ENCODE data around the gene P3R3URF.

P3R3URF gene

DNA sequence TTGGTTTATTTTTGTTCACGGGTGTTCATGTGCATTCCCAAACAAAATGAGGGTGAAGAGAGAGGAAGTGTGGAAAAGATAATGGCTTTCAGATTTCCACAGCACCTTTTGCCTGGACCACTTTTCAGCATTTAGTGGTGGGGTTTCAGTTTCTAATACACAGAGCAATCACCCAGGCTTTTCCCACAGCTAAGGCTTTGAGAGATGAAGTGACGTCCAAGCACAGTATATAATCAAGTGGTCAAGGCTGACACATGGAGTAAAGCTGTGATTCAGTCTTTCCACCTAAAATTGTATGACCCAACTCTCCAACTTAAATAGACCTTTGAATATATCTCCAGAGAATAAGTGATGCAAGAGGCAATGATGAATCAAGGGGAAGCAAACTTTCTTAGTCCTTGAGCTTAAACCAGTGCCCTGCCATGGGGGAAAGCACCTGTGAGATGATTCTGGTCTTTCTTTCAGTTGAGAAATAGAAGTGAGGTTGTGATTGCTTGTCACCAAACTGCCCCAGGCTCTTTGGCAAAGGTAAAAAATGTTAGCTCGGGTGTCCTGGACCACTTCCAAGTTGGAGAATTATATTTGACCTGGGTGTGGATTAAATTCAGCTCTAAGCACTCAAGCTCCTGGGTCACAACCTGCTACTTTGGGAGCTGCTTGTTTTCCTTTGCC is 41.5 kb downstream of the P3R3URF start:
- no peak for DNase-seq
- no peak overlapping the region for H3K4me3 ChIP-seq
- TF ChIP-seq, protein P1, sequence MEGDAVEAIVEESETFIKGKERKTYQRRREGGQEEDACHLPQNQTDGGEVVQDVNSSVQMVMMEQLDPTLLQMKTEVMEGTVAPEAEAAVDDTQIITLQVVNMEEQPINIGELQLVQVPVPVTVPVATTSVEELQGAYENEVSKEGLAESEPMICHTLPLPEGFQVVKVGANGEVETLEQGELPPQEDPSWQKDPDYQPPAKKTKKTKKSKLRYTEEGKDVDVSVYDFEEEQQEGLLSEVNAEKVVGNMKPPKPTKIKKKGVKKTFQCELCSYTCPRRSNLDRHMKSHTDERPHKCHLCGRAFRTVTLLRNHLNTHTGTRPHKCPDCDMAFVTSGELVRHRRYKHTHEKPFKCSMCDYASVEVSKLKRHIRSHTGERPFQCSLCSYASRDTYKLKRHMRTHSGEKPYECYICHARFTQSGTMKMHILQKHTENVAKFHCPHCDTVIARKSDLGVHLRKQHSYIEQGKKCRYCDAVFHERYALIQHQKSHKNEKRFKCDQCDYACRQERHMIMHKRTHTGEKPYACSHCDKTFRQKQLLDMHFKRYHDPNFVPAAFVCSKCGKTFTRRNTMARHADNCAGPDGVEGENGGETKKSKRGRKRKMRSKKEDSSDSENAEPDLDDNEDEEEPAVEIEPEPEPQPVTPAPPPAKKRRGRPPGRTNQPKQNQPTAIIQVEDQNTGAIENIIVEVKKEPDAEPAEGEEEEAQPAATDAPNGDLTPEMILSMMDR (IDR thresholded peaks at IDR 0.05) = no peak

DNA sequence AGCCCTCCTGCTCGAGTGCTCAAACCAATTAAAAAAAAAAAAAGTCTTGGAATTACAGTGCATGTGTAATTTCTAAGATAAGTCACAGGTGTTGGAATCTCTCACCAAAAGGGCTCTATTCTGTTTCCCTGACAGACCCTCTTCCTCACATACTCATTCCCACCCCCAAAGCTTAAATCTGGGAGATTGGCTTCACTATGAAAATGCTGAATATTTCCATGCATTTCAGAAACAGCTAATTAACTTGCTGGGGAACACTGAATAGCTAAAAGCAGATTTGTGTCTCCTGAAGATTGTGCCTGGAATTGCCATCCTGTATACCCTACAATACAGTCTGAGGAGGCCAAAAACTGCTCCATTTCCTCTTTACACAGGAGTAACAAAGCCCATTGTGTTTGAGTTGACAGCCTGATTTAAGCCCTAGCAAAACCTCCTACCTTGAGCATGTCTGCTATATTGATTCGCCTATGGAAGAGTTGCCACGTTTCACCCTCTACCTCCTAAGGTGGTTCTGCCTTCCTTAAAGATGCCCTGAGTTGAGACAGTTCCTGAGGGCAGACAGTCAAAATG is 42.4 kb downstream of the P3R3URF start:
- H3K4me3 ChIP-seq = peak overlapping the region; percentile 68 to 70
- no peaks in the 10 kb centered on the region for H3K36me3 ChIP-seq
- H3K4me1 ChIP-seq = peaks cover 0 to 40% (median 16%) of the 10 kb centered on the region in 4 donors
- H3K27ac ChIP-seq = peak overlapping the region; percentile 91 to 93
- H3K9me3 ChIP-seq = no peaks in the 10 kb centered on the region
- intact Hi-C loops (cut with DNase I; ENCODE audit: low total_unique reads) = loop anchor here (2.0 kb wide), 1 partner anchor 41 kb away; the partner anchor contains the start of gene TSPAN1
- H3K27me3 ChIP-seq = no peaks in the 10 kb centered on the region
- no peak for DNase-seq
- TF ChIP-seq, protein P1 (IDR thresholded peaks at IDR 0.05) = no peak

More for the DNA sequence above, 41.5 kb downstream of the P3R3URF start:
- intact Hi-C loops (cut with DNase I; ENCODE audit: low total_unique reads) = no loop called here
- Histone ChIP-seq H3K4me1 (peaks cover 0 to 40% (median 16%) of the 10 kb centered on the region in 4 donors), H3K27ac (peak overlapping the region; percentile 91 to 93), H3K36me3 (no peaks in the 10 kb centered on the region), H3K27me3 (no peaks in the 10 kb centered on the region), H3K9me3 (no peaks in the 10 kb centered on the region)

DNA sequence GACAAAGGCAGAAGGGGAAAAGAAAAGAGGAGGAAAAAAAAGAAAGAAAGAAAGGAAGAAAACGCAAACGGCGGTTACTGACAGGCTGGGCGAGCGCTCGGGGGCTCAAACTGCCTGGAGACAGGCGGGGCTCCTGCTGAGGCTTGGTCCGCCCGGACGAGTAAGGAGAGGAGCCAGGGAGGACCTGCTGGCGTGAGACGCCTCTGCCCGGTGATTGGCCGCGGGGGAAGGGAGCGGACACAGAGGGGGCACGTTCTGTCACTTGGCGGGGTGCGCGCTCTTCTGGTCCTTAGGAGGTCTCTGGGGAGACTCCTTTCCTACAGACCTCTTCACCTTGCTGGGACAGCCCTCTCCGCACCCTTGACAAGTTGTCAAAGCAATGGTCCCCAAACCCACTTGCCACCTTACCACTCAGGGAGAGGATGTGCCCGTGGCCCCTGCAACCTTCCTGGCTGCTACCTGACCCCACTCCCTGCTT is 43.1 kb downstream of the P3R3URF start:
- TF ChIP-seq, protein P1 (IDR thresholded peaks at IDR 0.05) = no peak
- peaks cover 0 to 40% (median 16%) of the 10 kb centered on the region in 4 donors for H3K4me1 ChIP-seq
- H3K4me3 ChIP-seq = peak overlapping the region; percentile 68 to 70
- H3K27ac ChIP-seq = peak overlapping the region; percentile 91 to 93
- no peaks in the 10 kb centered on the region for H3K9me3 ChIP-seq
- H3K27me3 ChIP-seq = no peaks in the 10 kb centered on the region
- intact Hi-C loops (cut with DNase I; ENCODE audit: low total_unique reads) = loop anchor here (2.0 kb wide), 1 partner anchor 42 kb away; the partner anchor contains the start of gene TSPAN1
- no peaks in the 10 kb centered on the region for H3K36me3 ChIP-seq
- DNase-seq = no peak

DNA sequence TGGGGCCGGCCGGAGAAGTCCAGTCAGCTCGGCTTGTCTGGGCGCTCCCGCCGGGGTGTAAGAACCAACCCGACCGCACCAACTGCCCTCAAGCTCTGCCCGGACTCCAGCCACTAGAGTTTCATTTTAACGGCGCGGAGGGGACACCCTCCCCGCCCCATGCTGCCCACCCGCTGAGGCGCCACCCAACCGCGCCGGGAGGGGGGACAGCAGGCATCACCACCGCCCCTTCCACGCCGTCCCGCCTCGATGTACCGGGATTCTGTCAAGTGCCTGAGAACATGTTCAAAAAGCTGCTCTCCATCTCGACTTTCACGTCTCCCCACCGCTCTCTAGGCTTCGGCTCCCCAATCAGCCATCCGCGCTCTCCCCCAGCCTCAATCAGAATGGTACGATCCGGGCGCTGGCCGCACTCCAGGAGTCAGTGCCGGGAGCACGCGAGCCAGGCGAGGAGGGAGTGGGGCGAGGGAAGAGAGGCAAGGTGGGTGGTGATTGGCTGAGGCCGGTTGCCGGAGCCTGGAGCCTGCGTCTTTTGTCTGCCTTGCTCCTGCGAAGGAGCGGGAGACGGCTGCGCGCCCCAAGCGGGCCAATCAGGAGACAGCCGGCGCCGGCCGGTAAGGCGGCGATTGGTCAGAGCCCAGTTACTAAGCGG is 43.6 kb downstream of the P3R3URF start, which contains the start of gene PIK3R3:
Gene PIK3R3, minus strand, starts transcription at position 101 of the 652 bp plus-strand sequence. CDS start 677 bp downstream, outside the sequence.
- Histone ChIP-seq H3K4me3 (peak within 1 kb of the TSS; percentile 68 to 70), H3K36me3 (no peaks in the 10 kb centered on the region), H3K27ac (peak within 1 kb of the TSS; percentile 91 to 93), H3K27me3 (no peaks in the 10 kb centered on the region), H3K9me3 (no peaks in the 10 kb centered on the region), H3K4me1 (peaks cover 0 to 37% (median 16%) of the 10 kb centered on the region in 4 donors)
- intact Hi-C loops (cut with DNase I; ENCODE audit: low total_unique reads) = loop anchor here (2.0 kb wide), 1 partner anchor 42 kb away; the partner anchor contains the start of gene TSPAN1
- DNase-seq = peak; percentile 97 to 99
- TF ChIP-seq, protein P1 (IDR thresholded peaks at IDR 0.05) = peak in 1 of 2 experiments; percentile 15

DNA sequence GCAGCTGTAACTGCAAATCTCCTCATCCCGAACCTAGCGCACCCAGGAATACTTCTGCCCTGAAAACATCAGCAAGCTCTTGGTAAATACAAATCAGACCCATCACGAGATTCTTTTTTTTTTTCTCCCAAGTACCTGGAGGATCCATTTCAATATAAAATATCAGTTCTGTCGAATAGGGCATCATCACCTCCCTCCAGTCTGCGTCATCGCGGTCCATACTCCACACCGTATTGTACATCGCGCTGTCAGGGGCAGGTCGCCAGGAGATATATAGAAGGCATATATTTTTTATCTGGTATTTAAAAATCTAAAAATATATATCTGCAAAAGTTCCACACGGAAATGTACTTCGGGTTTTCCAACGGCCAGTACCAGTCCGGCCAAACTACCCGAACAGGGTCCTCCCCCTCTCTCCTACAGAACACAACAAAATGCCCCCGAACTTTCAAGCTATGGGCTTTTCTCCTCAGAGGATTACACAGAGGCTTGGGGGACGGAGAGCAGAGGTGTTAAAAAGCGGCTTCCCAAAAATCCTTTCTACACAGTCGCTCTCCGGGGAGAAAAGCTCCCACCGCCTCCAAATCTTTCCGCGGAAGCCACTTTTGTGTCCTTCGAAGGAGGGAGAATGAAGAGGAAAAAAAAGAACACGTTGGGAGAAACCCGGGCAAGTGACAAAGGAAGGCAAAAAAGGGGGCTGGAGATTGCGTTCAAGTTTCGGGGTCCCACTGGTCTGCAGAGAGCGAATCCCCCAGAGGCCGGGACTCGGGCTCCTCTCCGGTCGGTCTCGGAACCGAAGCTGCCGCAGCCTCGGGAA is 44.4 kb downstream of the P3R3URF start:
- DNase-seq = peak in 1 of 2 donors; percentile 39
- H3K4me3 ChIP-seq = peak overlapping the region; percentile 68 to 70
- H3K27ac ChIP-seq = peak overlapping the region; percentile 91 to 93
- H3K9me3 ChIP-seq = no peaks in the 10 kb centered on the region
- H3K4me1 ChIP-seq = peaks cover 0 to 36% (median 16%) of the 10 kb centered on the region in 4 donors
- no peaks in the 10 kb centered on the region for H3K36me3 ChIP-seq
- TF ChIP-seq, protein P1 (IDR thresholded peaks at IDR 0.05) = no peak
- H3K27me3 ChIP-seq = no peaks in the 10 kb centered on the region
- intact Hi-C loops (cut with DNase I; ENCODE audit: low total_unique reads) = loop anchor here (2.0 kb wide), 1 partner anchor 43 kb away; the partner anchor contains the start of gene TSPAN1
